Fibroblast of mammary gland (primary cell): ENCODE data around the gene MAPKAP1.

Experiments used
- DNase-seq: peaks from one replicate; pipeline ENCODE4 v3.0.0-alpha.2; 2010; ENCODE audit warnings: low read depth
- H3K4me3 ChIP-seq: 2 replicates; pipeline ENCODE4 v1.5.1; 2011; ENCODE audit warnings: low read depth, mild to moderate bottlenecking, low read length, moderate library complexity; ENCODE audit not compliant: control insufficient read depth
- CTCF ChIP-seq: conservative IDR thresholded peaks from 2 replicates; pipeline ENCODE4 v1.5.1; 2011; ENCODE audit warnings: low read depth, low read length, inconsistent platforms; ENCODE audit not compliant: control insufficient read depth, insufficient read depth

MAPKAP1 gene

DNA sequence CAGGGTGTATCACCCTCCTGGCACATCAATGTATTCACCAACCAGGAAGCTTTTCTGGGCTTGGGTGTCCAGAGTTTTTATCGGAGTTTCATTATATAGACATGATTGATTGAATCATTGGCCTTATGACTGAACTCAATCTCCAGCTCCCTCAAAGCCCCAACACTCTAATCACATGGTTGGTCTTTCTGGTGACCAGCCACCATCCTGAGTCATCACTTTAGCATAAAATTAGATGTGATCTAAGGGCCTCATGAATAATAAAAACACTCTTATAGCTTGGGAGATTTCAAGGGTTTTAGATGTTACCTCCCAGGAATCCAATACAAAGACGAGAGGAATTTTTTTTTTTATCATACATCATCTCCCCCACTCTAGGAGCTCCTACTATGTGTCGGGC is 32.4 kb upstream of the MAPKAP1 start:
- no peak for DNase-seq
- TF ChIP-seq CTCF: no peak
- no peak overlapping the region for H3K4me3 ChIP-seq

DNA sequence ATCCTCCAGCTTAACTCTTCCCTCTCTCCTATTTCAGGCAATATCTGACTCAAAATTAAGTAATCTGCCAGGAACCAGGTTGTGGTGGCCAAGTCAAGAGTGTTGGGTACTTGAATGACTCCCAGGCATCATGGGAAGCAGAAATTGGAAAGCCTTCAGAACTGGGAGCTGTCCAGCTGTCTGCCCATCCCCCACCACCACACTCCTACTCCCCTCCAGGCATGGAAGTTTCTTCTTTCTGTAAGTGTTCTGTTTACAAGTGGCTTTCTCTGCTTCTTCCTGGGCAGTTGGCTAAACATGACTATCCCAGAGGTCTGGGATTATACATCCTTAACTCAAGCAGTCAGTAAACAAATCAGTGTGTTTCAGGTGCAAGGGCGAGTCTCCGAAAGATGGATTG is 25.6 kb upstream of the MAPKAP1 start:
- H3K4me3 ChIP-seq: no peak overlapping the region
- TF ChIP-seq CTCF: no peak
- DNase-seq: no peak

DNA sequence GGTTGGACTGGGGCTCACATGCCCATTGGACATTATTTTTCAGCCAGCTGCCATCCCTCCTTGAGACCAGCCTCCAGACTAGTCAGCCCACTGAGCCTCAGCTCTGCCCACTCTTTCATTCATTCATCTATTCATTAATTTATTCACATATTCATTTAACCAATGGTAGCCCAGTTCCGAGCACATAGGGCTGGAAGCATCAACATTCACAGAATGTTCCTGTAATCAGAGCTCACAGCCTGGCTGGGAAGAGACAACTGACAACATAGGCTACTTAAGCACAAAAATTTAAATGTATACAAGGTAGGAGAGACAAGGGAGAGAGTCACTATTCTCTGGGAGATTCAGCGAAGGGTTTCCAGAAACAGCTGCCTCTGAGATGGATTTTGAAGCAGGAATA is 23.2 kb upstream of the MAPKAP1 start:
- no peak for TF ChIP-seq CTCF
- no peak overlapping the region for H3K4me3 ChIP-seq
- no peak for DNase-seq

DNA sequence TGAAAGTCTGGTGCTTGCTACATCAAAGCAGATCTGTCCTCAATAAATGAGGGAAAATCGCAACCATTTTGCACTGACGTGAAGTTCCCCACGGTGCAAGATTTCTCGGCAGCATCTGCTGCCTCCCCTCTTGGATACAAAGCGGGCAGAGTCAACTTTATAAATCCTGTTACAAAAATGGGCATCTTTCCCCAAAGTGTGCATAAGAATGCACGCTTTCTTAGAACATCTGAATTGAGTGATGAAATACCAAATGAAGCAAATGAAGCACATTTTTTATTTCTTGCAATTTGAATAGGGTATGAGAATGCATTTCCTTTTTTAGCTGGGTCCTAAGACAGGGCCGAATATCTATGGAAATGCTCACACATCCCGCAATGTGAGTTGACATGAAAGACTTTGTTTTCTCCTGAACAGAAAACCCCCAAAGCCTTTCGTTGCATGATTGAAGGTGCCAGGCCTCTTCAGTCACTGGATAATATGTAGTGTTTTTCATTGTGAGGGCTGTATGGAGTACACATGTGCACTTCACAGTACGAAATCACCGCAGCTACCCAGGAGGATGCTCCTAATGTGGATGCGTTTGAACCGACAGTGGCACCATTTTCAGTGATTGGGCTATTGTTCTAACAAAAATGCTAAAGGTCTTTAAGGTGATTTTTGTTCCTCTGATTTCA is 19.6 kb upstream of the MAPKAP1 start:
- no peak for TF ChIP-seq CTCF
- no peak for DNase-seq
- no peak overlapping the region for H3K4me3 ChIP-seq

DNA sequence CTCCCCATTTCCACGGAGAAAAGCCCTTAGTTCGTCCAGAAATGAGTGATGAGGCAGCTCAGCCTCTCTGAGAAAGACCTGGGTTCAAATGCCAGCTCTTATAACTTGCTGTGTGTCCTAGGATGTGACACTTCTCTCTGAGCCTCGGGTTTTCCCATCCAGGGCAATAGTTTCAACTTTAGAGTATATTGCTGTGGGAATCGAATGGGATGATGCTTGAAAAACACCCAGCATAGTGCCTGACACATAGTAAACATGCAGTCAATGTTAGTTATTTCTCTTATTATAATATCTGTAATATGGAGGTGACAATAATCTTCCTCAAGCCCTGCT is 430 bp upstream of the MAPKAP1 start:
- no peak overlapping the region for H3K4me3 ChIP-seq
- no peak for TF ChIP-seq CTCF
- no peak for DNase-seq

- DNase-seq: no peak
- no peak for TF ChIP-seq CTCF
- H3K4me3 ChIP-seq: peak overlapping the region; percentile 81
Observed at GRCh38 chr9:125705893-125706292, 1.1 kb downstream of the MAPKAP1 start.

DNA sequence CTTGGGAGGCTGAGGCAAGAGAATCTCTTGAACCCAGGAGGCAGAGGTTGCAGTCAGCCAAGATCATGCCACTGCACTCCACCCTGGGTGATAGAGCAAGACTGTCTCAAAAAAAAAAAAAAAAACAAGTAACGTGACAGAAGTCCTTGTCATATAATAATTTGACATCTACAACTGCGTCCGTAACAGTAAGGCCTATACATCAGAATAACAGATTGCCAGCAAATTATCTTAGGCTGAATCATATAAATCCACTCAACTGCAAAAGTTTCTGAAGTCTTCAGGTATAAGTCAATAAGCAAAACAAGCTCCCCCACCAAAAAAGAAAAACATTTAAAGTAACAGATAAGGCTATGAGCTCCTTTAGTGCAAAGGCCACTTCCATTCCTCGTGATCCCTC is 3.3 kb downstream of the MAPKAP1 start:
- H3K4me3 ChIP-seq: no peak overlapping the region
- TF ChIP-seq CTCF: no peak
- no peak for DNase-seq
